Trophoblast cell (in vitro differentiated cells and primary cell): ENCODE measurements around the gene MAGEC2.

Experiments used
- DNase-seq, 2 donors: peaks; one replicate each; pipeline ENCODE4 v3.0.0-alpha.2; 2016
- H2AFZ ChIP-seq: 2 replicates; pipeline ENCODE4 v1.6.1; 2013; ENCODE audit warnings: low read length, moderate library complexity, mild to moderate bottlenecking; ENCODE audit not compliant: insufficient read depth, poor library complexity
- H2AK5ac ChIP-seq: 2 replicates; pipeline ENCODE4 v1.6.1; 2013; ENCODE audit warnings: mild to moderate bottlenecking, low read length
- H2BK120ac ChIP-seq: 2 replicates; pipeline ENCODE4 v1.6.1; 2013; ENCODE audit warnings: low read length, mild to moderate bottlenecking, moderate library complexity; ENCODE audit not compliant: insufficient read depth, poor library complexity
- H2BK12ac ChIP-seq: 2 replicates; pipeline ENCODE4 v1.6.1; 2013; ENCODE audit warnings: mild to moderate bottlenecking, low read length, moderate library complexity
- H2BK5ac ChIP-seq: 2 replicates; pipeline ENCODE4 v1.6.1; 2013; ENCODE audit warnings: low read length, low read depth, moderate library complexity, mild to moderate bottlenecking; ENCODE audit not compliant: poor library complexity
- H3K14ac ChIP-seq: 2 replicates; pipeline ENCODE4 v1.6.1; 2013; ENCODE audit warnings: mild to moderate bottlenecking, low read length
- H3K18ac ChIP-seq: 2 replicates; pipeline ENCODE4 v1.6.1; 2013; ENCODE audit warnings: mild to moderate bottlenecking, low read length
- H3K23ac ChIP-seq: 2 replicates; pipeline ENCODE4 v1.6.1; 2013; ENCODE audit warnings: low read length
- H3K27ac ChIP-seq: 2 replicates; pipeline ENCODE4 v1.5.1; 2013; ENCODE audit warnings: low read depth, mild to moderate bottlenecking, inconsistent platforms, low read length, moderate library complexity
- H3K27me3 ChIP-seq: 2 replicates; pipeline ENCODE4 v1.6.1; 2013; ENCODE audit warnings: inconsistent platforms, mild to moderate bottlenecking, low read length, moderate library complexity; ENCODE audit not compliant: insufficient read depth
- H3K36me3 ChIP-seq, 2 experiments: 1 replicate in 1 of 2; 2 replicates in 1 of 2; pipeline ENCODE4 v1.6.1; 2013; ENCODE audit warnings: low read length in 2 of 2, mild to moderate bottlenecking in 2 of 2, moderate library complexity in 1 of 2; ENCODE audit not compliant: insufficient read depth in 2 of 2, control insufficient read depth in 1 of 2
- H3K4ac ChIP-seq: 2 replicates; pipeline ENCODE4 v1.6.1; 2013; ENCODE audit warnings: low read depth, mild to moderate bottlenecking, low read length, moderate library complexity
- H3K4me1 ChIP-seq, 2 experiments: 1 replicate in 1 of 2; 2 replicates in 1 of 2; pipeline ENCODE4 v1.6.1; 2013; ENCODE audit warnings: low read length in 2 of 2, mild to moderate bottlenecking in 2 of 2, moderate library complexity in 1 of 2; ENCODE audit not compliant: insufficient read depth in 2 of 2, control insufficient read depth in 1 of 2
- H3K4me2 ChIP-seq: 2 replicates; pipeline ENCODE4 v1.6.1; 2013; ENCODE audit warnings: inconsistent platforms, mild to moderate bottlenecking, low read length, moderate library complexity
- H3K4me3 ChIP-seq: 2 replicates; pipeline ENCODE4 v1.5.1; 2013; ENCODE audit warnings: mild to moderate bottlenecking, low read depth, low read length, inconsistent platforms
- H3K79me1 ChIP-seq: one replicate; pipeline ENCODE4 v1.6.1; 2013; ENCODE audit warnings: low read length
- H3K79me2 ChIP-seq: 2 replicates; pipeline ENCODE4 v1.6.1; 2013; ENCODE audit warnings: low read length, mild to moderate bottlenecking; ENCODE audit not compliant: control insufficient read depth, insufficient read depth, poor library complexity
- H3K9ac ChIP-seq: 2 replicates; pipeline ENCODE4 v1.6.1; 2013; ENCODE audit warnings: mild to moderate bottlenecking, low read length
- H3K9me3 ChIP-seq: 2 replicates; pipeline ENCODE4 v1.6.1; 2013; ENCODE audit warnings: low read depth, mild to moderate bottlenecking, control low read depth, inconsistent platforms, low read length; ENCODE audit not compliant: insufficient read depth
- H4K12ac ChIP-seq: 2 replicates; pipeline ENCODE4 v1.6.1; 2013; ENCODE audit warnings: low read depth, mild to moderate bottlenecking, low read length, moderate library complexity
- H4K8ac ChIP-seq: 2 replicates; pipeline ENCODE4 v1.6.1; 2013; ENCODE audit warnings: low read depth, mild to moderate bottlenecking, low read length, moderate library complexity
- H4K91ac ChIP-seq: one replicate; pipeline ENCODE4 v1.6.1; 2013; ENCODE audit warnings: low read depth, mild to moderate bottlenecking, low read length, moderate library complexity
- WGBS: extraction: QIAGEN DNeasy Blood & Tissue Kit; methylation state at CpG from one replicate; pipeline ENCODE4 v1.1.7; 2013; ENCODE audit warnings: missing lambda C conversion rate; ENCODE audit not compliant: insufficient read length, insufficient coverage; ENCODE audit errors: extremely low coverage; 5-methylcytosine and 5-hydroxymethylcytosine counted together

The MAGEC2 gene

GRCh38 chrX:142214081-142214480 lies 9.0 kb upstream of the MAGEC2 start:
- Histone ChIP-seq H3K4ac (no peak overlapping the region), H2AFZ (no peak overlapping the region), H3K79me2 (no peaks in the 10 kb centered on the region), H2AK5ac (no peak overlapping the region), H2BK120ac (no peak overlapping the region), H3K36me3 (no peaks in the 10 kb centered on the region), H3K14ac (no peak overlapping the region), H3K4me1 (no peaks in the 10 kb centered on the region), H3K23ac (no peak overlapping the region), H2BK12ac (no peak overlapping the region), H3K79me1 (no peaks in the 10 kb centered on the region), H4K12ac (no peak overlapping the region), H3K9ac (no peak overlapping the region), H4K8ac (no peak overlapping the region), H3K27ac (no peak overlapping the region), H3K27me3 (no peaks in the 10 kb centered on the region), H3K9me3 (no peaks in the 10 kb centered on the region), H4K91ac (no peak overlapping the region), H3K18ac (no peak overlapping the region), H3K4me2 (no peak overlapping the region), H2BK5ac (no peak overlapping the region), H3K4me3 (no peak overlapping the region)
- DNase-seq: no peak
- WGBS: no CpG with 5 or more reads among the region's 4 CpGs

GRCh38 chrX:142201113-142201512 lies 4.0 kb downstream of the MAGEC2 start:
- WGBS: no CpG with 5 or more reads among the region's 2 CpGs
- no peak overlapping the region for H3K9ac ChIP-seq
- no peak overlapping the region for H3K4me2 ChIP-seq
- no peaks in the 10 kb centered on the region for H3K36me3 ChIP-seq
- H3K79me2 ChIP-seq: no peaks in the 10 kb centered on the region
- H2BK120ac ChIP-seq: no peak overlapping the region
- no peak overlapping the region for H4K91ac ChIP-seq
- no peaks in the 10 kb centered on the region for H3K79me1 ChIP-seq
- no peak overlapping the region for H4K12ac ChIP-seq
- H2AK5ac ChIP-seq: no peak overlapping the region
- H3K4me1 ChIP-seq: no peaks in the 10 kb centered on the region
- H3K23ac ChIP-seq: no peak overlapping the region
- no peak overlapping the region for H3K4me3 ChIP-seq
- H3K18ac ChIP-seq: no peak overlapping the region
- H3K27me3 ChIP-seq: no peaks in the 10 kb centered on the region
- no peak for DNase-seq
- no peak overlapping the region for H2BK5ac ChIP-seq
- no peak overlapping the region for H4K8ac ChIP-seq
- no peaks in the 10 kb centered on the region for H3K9me3 ChIP-seq
- H2AFZ ChIP-seq: no peak overlapping the region
- no peak overlapping the region for H3K27ac ChIP-seq
- no peak overlapping the region for H3K14ac ChIP-seq
- H3K4ac ChIP-seq: no peak overlapping the region
- H2BK12ac ChIP-seq: no peak overlapping the region

GRCh38 chrX:142186103-142186502 lies 19.0 kb downstream of the MAGEC2 start:
- no peak overlapping the region for H3K18ac ChIP-seq
- no peak overlapping the region for H3K9ac ChIP-seq
- no peak overlapping the region for H3K4me3 ChIP-seq
- no peaks in the 10 kb centered on the region for H3K36me3 ChIP-seq
- no peaks in the 10 kb centered on the region for H3K27me3 ChIP-seq
- no peak overlapping the region for H2AFZ ChIP-seq
- no peak overlapping the region for H2BK12ac ChIP-seq
- H4K12ac ChIP-seq: no peak overlapping the region
- no peak overlapping the region for H3K27ac ChIP-seq
- H3K14ac ChIP-seq: no peak overlapping the region
- H3K4ac ChIP-seq: no peak overlapping the region
- H3K4me1 ChIP-seq: no peaks in the 10 kb centered on the region
- H2BK120ac ChIP-seq: no peak overlapping the region
- no peaks in the 10 kb centered on the region for H3K79me1 ChIP-seq
- H2BK5ac ChIP-seq: no peak overlapping the region
- H3K9me3 ChIP-seq: no peaks in the 10 kb centered on the region
- H4K8ac ChIP-seq: no peak overlapping the region
- H4K91ac ChIP-seq: no peak overlapping the region
- no peak for DNase-seq
- H3K4me2 ChIP-seq: no peak overlapping the region
- no peak overlapping the region for H2AK5ac ChIP-seq
- WGBS: no CpG with 5 or more reads among the region's 2 CpGs
- no peak overlapping the region for H3K23ac ChIP-seq
- no peaks in the 10 kb centered on the region for H3K79me2 ChIP-seq

GRCh38 chrX:142184756-142185602 lies 20.1 kb downstream of the MAGEC2 start:
- DNase-seq: no peak
- Histone ChIP-seq H4K8ac (no peak overlapping the region), H4K12ac (no peak overlapping the region), H2BK120ac (no peak overlapping the region), H3K79me1 (no peaks in the 10 kb centered on the region), H3K18ac (no peak overlapping the region), H3K79me2 (no peaks in the 10 kb centered on the region), H2BK5ac (no peak overlapping the region), H3K4ac (no peak overlapping the region), H3K4me3 (no peak overlapping the region), H3K14ac (no peak overlapping the region), H3K23ac (no peak overlapping the region), H3K9ac (no peak overlapping the region), H3K36me3 (no peaks in the 10 kb centered on the region), H2AK5ac (no peak overlapping the region), H3K27ac (no peak overlapping the region), H3K9me3 (no peaks in the 10 kb centered on the region), H3K4me1 (no peaks in the 10 kb centered on the region), H3K4me2 (no peak overlapping the region), H2BK12ac (no peak overlapping the region), H3K27me3 (no peaks in the 10 kb centered on the region), H2AFZ (no peak overlapping the region), H4K91ac (no peak overlapping the region)
- WGBS: no CpG with 5 or more reads among the region's 7 CpGs
